Neutrophil (primary cell): ENCODE measurements around the gene RGL2.
"Not testable (repeated sequence)": the region's sequence is repeated elsewhere in the genome, so short reads cannot be mapped to it uniquely, and the experiment has no call there.

Source experiments
- H3K27ac ChIP-seq: fragments of 200-600 bp; sonication (generic); 2 replicates; pipeline ENCODE4 v1.5.1; 2016; ENCODE audit warnings: mild to moderate bottlenecking, moderate library complexity
- H3K27me3 ChIP-seq: fragments of 200-600 bp; sonication (generic); 2 replicates; pipeline ENCODE4 v1.6.0; 2016; ENCODE audit warnings: mild to moderate bottlenecking
- H3K36me3 ChIP-seq: fragments of 200-600 bp; sonication (generic); 2 replicates; pipeline ENCODE4 v1.5.1; 2017
- H3K4me1 ChIP-seq, 2 experiments: fragments of 200-600 bp in 1 of 2; sonication (generic) in 1 of 2; 1 replicate in 1 of 2; 2 replicates in 1 of 2; pipeline versions ENCODE4 v1.5.1 to v1.6.1; 2013 to 2016; ENCODE audit warnings: low read depth in 1 of 2, low read length in 1 of 2, mild to moderate bottlenecking in 1 of 2, moderate library complexity in 1 of 2; ENCODE audit not compliant: control insufficient read depth in 1 of 2, insufficient read depth in 1 of 2
- H3K4me3 ChIP-seq, 2 experiments: fragments of 200-600 bp in 1 of 2; sonication (generic) in 1 of 2; 1 replicate in 1 of 2; 2 replicates in 1 of 2; pipeline ENCODE4 v1.5.1; 2013 to 2016; ENCODE audit warnings: low read depth in 1 of 2, low read length in 1 of 2, mild to moderate bottlenecking in 1 of 2, moderate library complexity in 1 of 2
- H3K9me3 ChIP-seq: fragments of 200-600 bp; sonication (generic); 2 replicates; pipeline ENCODE4 v1.5.1; 2016
- CTCF ChIP-seq: fragments of 200-600 bp; sonication (generic); IDR thresholded peaks from 2 replicates; pipeline ENCODE4 v1.5.1; 2016; ENCODE audit warnings: antibody characterized with exemption

The RGL2 gene

GRCh38 chr6:33298773-33299236 is at the start of gene RGL2:
TSS of gene RGL2 (minus strand) at chr6:33298942. CDS start at chr6:33298610, 332 bp downstream.
- H3K36me3 ChIP-seq: peaks cover 73% of the 10 kb centered on the region
- H3K4me3 ChIP-seq: peak within 1 kb of the TSS; percentile 86 to 90
- peaks cover 33 to 38% of the 10 kb centered on the region in 2 experiments for H3K4me1 ChIP-seq
- TF ChIP-seq CTCF: no peak
- H3K9me3 ChIP-seq: no peaks in the 10 kb centered on the region
- H3K27me3 ChIP-seq: no peaks in the 10 kb centered on the region
- peak within 1 kb of the TSS; percentile 98 for H3K27ac ChIP-seq

GRCh38 chr6:33347816-33348215 is 49.1 kb upstream of the RGL2 start:
- no peaks in the 10 kb centered on the region for H3K9me3 ChIP-seq
- H3K27me3 ChIP-seq: no peaks in the 10 kb centered on the region
- peaks cover 8 to 10% of the 10 kb centered on the region in 2 experiments for H3K4me1 ChIP-seq
- H3K4me3 ChIP-seq: no peak overlapping the region
- H3K27ac ChIP-seq: no peak overlapping the region
- no peak for TF ChIP-seq CTCF
- H3K36me3 ChIP-seq: no peaks in the 10 kb centered on the region

- not testable (repeated sequence) for H3K27me3 ChIP-seq, H3K4me1 ChIP-seq, H3K36me3 ChIP-seq, H3K9me3 ChIP-seq, H3K27ac ChIP-seq, H3K4me3 ChIP-seq
Measured at GRCh38 chr6:33346972-33347371, 48.2 kb upstream of the RGL2 start.

GRCh38 chr6:33344701-33345697 is 46.3 kb upstream of the RGL2 start:
- peak overlapping the region; percentile 0 to 29 for H3K4me3 ChIP-seq
- no peaks in the 10 kb centered on the region for H3K9me3 ChIP-seq
- H3K4me1 ChIP-seq: peaks cover 8 to 10% of the 10 kb centered on the region in 2 experiments
- H3K27me3 ChIP-seq: no peaks in the 10 kb centered on the region
- H3K27ac ChIP-seq: peak overlapping the region; percentile 35
- TF ChIP-seq CTCF: peak; percentile 88
- no peaks in the 10 kb centered on the region for H3K36me3 ChIP-seq

GRCh38 chr6:33343953-33344611 is 45.3 kb upstream of the RGL2 start:
- Histone ChIP-seq H3K9me3 (no peaks in the 10 kb centered on the region), H3K4me3 (no peak overlapping the region), H3K27ac (no peak overlapping the region), H3K4me1 (peaks cover 8 to 10% of the 10 kb centered on the region in 2 experiments), H3K27me3 (no peaks in the 10 kb centered on the region), H3K36me3 (no peaks in the 10 kb centered on the region)
- no peak for TF ChIP-seq CTCF

GRCh38 chr6:33343606-33343952 is 44.8 kb upstream of the RGL2 start:
- H3K27ac ChIP-seq, H3K9me3 ChIP-seq, H3K4me1 ChIP-seq, H3K4me3 ChIP-seq, H3K27me3 ChIP-seq, H3K36me3 ChIP-seq: not testable (repeated sequence)
